ENCODE data around the gene VASN.
A peak's percentile ranks its signal among the peaks of the same experiment; 100 is the strongest.

The VASN gene

DNA sequence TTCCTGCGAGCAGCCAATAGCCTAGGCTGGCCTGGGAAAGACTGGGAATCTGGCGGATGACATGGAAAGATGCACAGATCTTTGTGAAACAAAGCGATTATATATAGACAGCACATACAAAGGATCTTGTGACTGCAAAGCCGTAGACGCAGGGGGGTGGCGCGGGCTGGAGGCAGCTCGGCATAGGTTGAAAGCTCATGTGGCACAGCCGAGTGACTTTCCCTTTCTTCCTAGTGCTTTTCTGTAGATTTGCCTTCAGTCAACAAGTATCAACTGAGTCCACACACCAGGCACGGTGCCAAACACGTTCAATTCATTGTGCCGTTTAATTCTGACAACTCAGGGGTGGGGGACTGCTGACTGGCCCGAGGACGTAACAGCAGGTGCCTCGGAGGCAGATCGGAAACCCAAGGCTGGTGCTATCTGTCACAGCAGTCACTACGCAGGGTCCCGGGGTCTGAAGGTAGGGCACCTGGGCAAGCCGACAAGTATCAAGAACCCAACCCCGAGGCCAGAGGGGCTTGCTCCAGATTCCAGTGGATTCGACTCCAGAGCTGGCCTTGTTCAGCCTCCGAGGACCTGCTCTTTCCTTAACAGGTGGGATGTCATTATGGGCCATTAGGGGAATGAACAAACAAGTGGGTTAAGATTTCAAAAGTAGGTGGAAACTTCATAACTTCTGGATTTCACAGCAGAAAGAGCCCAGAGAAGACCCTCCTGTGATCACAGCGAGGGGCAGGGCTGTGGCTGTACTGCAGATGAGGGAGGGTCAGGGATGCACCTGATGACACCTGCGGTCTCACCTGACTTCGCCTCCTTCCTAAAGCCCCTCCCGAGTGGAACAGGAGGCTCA lies 26.4 kb upstream of the VASN start:
- Histone ChIP-seq H3K4me3 (no peak overlapping the region), H3K36me3 (peaks cover 80% of the 10 kb centered on the region), H3K4me2 (no peak overlapping the region), H3K27ac (no peak overlapping the region), H4K20me1 (peaks cover 87% of the 10 kb centered on the region), H3K9me3 (no peaks in the 10 kb centered on the region), H3K9ac (no peak overlapping the region), H3K27me3 (no peaks in the 10 kb centered on the region), H3K4me1 (peaks cover 27% of the 10 kb centered on the region)
- TF ChIP-seq Cebpa-rat (IDR thresholded peaks at IDR 0.05) = no peak

DNA sequence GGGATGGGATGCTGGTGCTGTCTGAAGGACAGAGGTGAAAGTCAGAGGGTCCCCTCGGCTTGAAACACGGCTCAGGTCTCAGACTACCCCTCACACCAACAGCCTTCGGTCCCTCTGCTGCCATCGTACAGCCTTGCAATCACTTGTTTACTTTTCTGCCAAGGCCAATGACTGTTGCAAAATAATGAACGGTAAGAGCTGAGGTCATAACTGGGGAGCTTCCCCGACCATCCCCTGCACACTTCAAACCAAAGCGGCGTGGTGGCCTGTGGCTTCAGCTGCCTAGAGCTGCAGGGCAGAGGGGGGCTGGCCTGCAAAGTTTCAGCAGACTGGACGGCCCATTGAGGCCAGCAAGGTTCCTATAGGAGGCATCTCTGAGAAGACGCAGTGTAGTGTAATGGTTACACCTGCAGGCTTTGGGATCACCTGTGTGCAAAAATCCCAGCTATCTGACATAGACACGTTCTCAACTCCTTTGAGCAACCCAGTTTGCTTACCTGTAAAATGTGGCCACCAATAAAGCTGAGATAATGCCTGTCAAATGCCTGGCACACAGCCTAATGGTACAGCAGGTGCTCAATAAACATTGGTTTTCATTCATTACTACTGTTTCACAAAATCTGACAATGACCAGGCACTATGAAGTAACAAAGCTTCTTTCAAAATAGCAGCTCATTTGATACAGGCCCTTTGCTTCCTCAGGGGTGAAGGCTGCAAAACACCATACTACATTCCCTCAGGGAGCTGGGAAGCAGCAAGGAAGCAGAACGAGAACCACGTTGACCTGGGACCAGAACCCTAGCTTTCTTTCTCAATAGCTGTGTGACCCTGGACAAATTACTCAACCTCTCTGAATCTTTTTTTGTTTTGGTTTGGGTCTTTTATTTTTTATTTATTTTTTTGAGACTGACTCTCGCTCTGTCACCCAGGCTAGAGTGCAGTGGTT lies 25.5 kb upstream of the VASN start:
- H3K27ac ChIP-seq = no peak overlapping the region
- no peak overlapping the region for H3K9ac ChIP-seq
- peaks cover 22% of the 10 kb centered on the region for H3K4me1 ChIP-seq
- H3K27me3 ChIP-seq = no peaks in the 10 kb centered on the region
- H3K36me3 ChIP-seq = peaks cover 71% of the 10 kb centered on the region
- no peaks in the 10 kb centered on the region for H3K9me3 ChIP-seq
- no peak overlapping the region for H3K4me2 ChIP-seq
- TF ChIP-seq Cebpa-rat (IDR thresholded peaks at IDR 0.05) = no peak
- peaks cover 84% of the 10 kb centered on the region for H4K20me1 ChIP-seq
- H3K4me3 ChIP-seq = no peak overlapping the region

DNA sequence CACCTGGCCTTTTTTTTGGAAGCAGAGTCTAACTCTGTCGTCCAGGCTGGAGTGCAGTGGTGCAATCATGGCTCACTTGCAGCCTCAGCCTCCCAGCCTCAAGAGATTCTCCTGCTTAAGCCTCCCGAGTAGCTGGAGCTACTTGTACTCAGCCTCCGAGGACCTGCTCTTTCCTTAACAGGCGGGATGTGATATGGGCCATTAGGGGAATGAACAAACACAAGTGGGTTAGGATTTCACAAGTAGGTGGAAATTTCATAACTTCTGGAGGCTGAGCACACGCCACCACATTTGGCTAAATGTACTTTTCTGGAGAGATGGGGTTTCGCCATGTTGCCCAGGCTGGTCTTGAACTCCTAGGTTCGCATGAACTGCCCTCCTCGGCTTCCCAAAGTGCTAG lies 24.6 kb upstream of the VASN start:
- no peak overlapping the region for H3K4me3 ChIP-seq
- H3K36me3 ChIP-seq = peaks cover 62% of the 10 kb centered on the region
- no peak overlapping the region for H3K27ac ChIP-seq
- no peaks in the 10 kb centered on the region for H3K27me3 ChIP-seq
- H3K4me2 ChIP-seq = no peak overlapping the region
- TF ChIP-seq Cebpa-rat (IDR thresholded peaks at IDR 0.05) = no peak
- no peak overlapping the region for H3K9ac ChIP-seq
- peaks cover 75% of the 10 kb centered on the region for H4K20me1 ChIP-seq
- no peaks in the 10 kb centered on the region for H3K9me3 ChIP-seq
- peaks cover 23% of the 10 kb centered on the region for H3K4me1 ChIP-seq

- TF ChIP-seq Cebpa-rat (IDR thresholded peaks at IDR 0.05) = no peak
- H3K4me1 ChIP-seq = peaks cover 28% of the 10 kb centered on the region
- no peak overlapping the region for H3K9ac ChIP-seq
- no peak overlapping the region for H3K4me2 ChIP-seq
- H3K27ac ChIP-seq = no peak overlapping the region
- H3K9me3 ChIP-seq = no peaks in the 10 kb centered on the region
- peaks cover 70% of the 10 kb centered on the region for H4K20me1 ChIP-seq
- no peak overlapping the region for H3K4me3 ChIP-seq
- no peaks in the 10 kb centered on the region for H3K27me3 ChIP-seq
- H3K36me3 ChIP-seq = peaks cover 56% of the 10 kb centered on the region
Measured at GRCh38 chr16:4347765-4348509, 23.7 kb upstream of the VASN start.

GRCh38 chr16:4349332-4349731 lies 22.3 kb upstream of the VASN start:
- H3K4me2 ChIP-seq = peak overlapping the region; percentile 94
- peak overlapping the region; percentile 97; the same call in 1 of the 2 replicates for H3K9ac ChIP-seq
- H3K27ac ChIP-seq = no peak overlapping the region
- peaks cover 57% of the 10 kb centered on the region for H3K36me3 ChIP-seq
- no peaks in the 10 kb centered on the region for H3K9me3 ChIP-seq
- H3K4me1 ChIP-seq = peaks cover 28% of the 10 kb centered on the region
- H3K4me3 ChIP-seq = no peak overlapping the region
- TF ChIP-seq Cebpa-rat (IDR thresholded peaks at IDR 0.05) = no peak
- H4K20me1 ChIP-seq = peaks cover 60% of the 10 kb centered on the region
- H3K27me3 ChIP-seq = no peaks in the 10 kb centered on the region

DNA sequence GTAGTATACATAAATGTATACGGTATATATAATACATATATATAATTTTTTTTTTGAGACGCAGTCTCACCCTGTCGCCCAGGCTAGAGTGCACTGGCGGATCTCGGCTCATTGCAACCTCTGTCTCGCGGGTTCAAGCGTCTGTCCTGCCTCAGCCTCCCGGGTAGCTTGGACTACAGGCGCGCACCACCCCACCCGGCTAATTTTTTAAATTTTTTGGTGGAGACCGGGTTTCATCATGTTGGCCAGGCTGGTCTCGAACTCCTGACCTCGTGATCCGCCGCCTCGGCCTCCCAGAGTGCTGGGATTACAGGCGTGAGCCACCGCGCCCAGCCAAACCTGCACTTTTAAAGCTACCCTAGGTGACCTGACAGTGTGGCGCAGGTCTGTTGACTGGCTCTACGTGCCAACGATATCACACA lies 21.3 kb upstream of the VASN start:
- H3K9me3 ChIP-seq = no peaks in the 10 kb centered on the region
- no peaks in the 10 kb centered on the region for H3K27me3 ChIP-seq
- peak overlapping the region; percentile 94 for H3K27ac ChIP-seq
- H4K20me1 ChIP-seq = peaks cover 54% of the 10 kb centered on the region
- peak overlapping the region; percentile 97 for H3K9ac ChIP-seq
- no peak for TF ChIP-seq Cebpa-rat (IDR thresholded peaks at IDR 0.05)
- peaks cover 28% of the 10 kb centered on the region for H3K4me1 ChIP-seq
- H3K4me3 ChIP-seq = peak overlapping the region; percentile 98
- peak overlapping the region; percentile 94 for H3K4me2 ChIP-seq
- peaks cover 60% of the 10 kb centered on the region for H3K36me3 ChIP-seq

DNA sequence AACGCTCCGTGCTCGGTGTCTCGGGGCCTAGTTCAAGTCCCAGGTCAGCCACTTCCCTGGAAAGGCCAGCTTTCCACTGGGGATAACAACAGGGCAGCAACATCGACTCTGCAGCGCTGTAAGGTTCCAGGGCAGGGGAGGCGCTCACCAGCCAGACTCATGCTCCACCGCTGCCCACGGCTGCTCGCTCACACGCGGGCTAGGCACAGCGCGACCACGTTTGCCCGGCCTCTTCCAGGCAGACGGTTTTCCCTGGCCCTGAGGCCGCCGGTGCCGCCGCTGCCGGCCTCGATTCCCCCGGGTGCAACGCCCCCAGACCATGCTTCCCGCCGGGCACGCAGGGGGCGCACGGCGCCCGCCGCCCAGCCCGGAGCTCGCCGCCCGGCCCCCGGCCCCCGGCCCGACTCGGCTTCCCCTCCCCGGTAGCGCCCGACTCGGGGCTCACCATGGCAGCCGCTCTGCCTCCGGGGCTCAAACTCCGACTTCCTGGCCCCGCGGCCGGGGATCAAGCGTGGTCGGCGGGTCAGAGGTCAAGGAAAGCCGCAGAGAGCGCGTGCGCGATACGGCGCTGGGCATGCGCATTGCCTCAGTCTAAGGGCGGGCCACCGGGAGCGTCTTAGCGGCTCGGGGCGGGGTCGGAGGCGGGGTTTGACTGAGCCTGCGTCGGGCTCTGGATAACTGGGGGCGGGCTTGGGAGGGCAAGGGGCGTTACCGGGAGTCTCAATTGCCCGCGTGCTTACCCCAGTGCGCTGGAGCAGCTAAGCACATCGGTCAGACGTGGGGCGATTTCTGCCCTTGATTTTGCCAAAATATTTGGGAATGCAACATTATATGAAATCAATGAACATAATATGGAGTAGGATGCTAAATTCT lies 20.6 kb upstream of the VASN start, which contains the start of gene PAM16:
PAM16 (minus strand) TSS at position 535 of the 873 bp plus-strand sequence; CDS start at position 448, 87 bp downstream.
- H3K4me1 ChIP-seq = peaks cover 28% of the 10 kb centered on the region
- H4K20me1 ChIP-seq = peaks cover 48% of the 10 kb centered on the region
- no peaks in the 10 kb centered on the region for H3K9me3 ChIP-seq
- no peaks in the 10 kb centered on the region for H3K27me3 ChIP-seq
- peak within 1 kb of the TSS; percentile 98 for H3K4me3 ChIP-seq
- H3K9ac ChIP-seq = peak within 1 kb of the TSS; percentile 97
- H3K27ac ChIP-seq = peak within 1 kb of the TSS; percentile 94
- H3K4me2 ChIP-seq = peak within 1 kb of the TSS; percentile 94
- peaks cover 53% of the 10 kb centered on the region for H3K36me3 ChIP-seq
- no peak for TF ChIP-seq Cebpa-rat (IDR thresholded peaks at IDR 0.05)

GRCh38 chr16:4351880-4352279 lies 19.8 kb upstream of the VASN start:
- no peak for TF ChIP-seq Cebpa-rat (IDR thresholded peaks at IDR 0.05)
- Histone ChIP-seq H3K9ac (no peak overlapping the region; the same call in 1 of the 2 replicates), H3K4me3 (no peak overlapping the region), H3K4me1 (peaks cover 28% of the 10 kb centered on the region), H3K27ac (no peak overlapping the region), H4K20me1 (peaks cover 39% of the 10 kb centered on the region), H3K27me3 (no peaks in the 10 kb centered on the region), H3K9me3 (no peaks in the 10 kb centered on the region), H3K36me3 (peaks cover 52% of the 10 kb centered on the region), H3K4me2 (peak overlapping the region; percentile 66)
